Activated T-cell treated with anti-CD3 and anti-CD28 coated beads, Interleukin-2, amount 50 U/mL, for 48 hours (primary cell): ENCODE data around the gene CTIF.

ENCODE experiments used
- DNase-seq, 2 experiments: peaks; one replicate each; pipeline ENCODE4 v3.0.0-alpha.2; 2020

The CTIF gene

GRCh38 chr18:48577478-48578190 is 38.8 kb downstream of the CTIF start:
- DNase-seq: no peak

GRCh38 chr18:48578289-48578688 is 39.5 kb downstream of the CTIF start:
- no peak for DNase-seq

GRCh38 chr18:48580066-48580465 is 41.2 kb downstream of the CTIF start:
- no peak for DNase-seq

GRCh38 chr18:48580782-48581181 is 42.0 kb downstream of the CTIF start:
- DNase-seq: no peak

GRCh38 chr18:48581206-48581605 is 42.4 kb downstream of the CTIF start:
- DNase-seq: no peak

GRCh38 chr18:48581941-48582340 is 43.1 kb downstream of the CTIF start:
- no peak for DNase-seq

- DNase-seq: no peak
Measured at GRCh38 chr18:48582946-48583345, 44.1 kb downstream of the CTIF start.

- no peak for DNase-seq
Measured at GRCh38 chr18:48583573-48583972, 44.7 kb downstream of the CTIF start.

- DNase-seq: no peak
Measured at GRCh38 chr18:48589797-48590519, 51.1 kb downstream of the CTIF start.

- no peak for DNase-seq
Measured at GRCh38 chr18:48590678-48591077, 51.8 kb downstream of the CTIF start.

GRCh38 chr18:48592540-48593171 is 53.8 kb downstream of the CTIF start:
- no peak for DNase-seq

GRCh38 chr18:48594471-48595094 is 55.8 kb downstream of the CTIF start:
- DNase-seq: no peak

GRCh38 chr18:48595703-48596218 is 56.9 kb downstream of the CTIF start:
- no peak for DNase-seq

GRCh38 chr18:48597110-48597509 is 58.3 kb downstream of the CTIF start:
- no peak for DNase-seq

- DNase-seq: no peak
Measured at GRCh38 chr18:48597671-48598070, 58.8 kb downstream of the CTIF start.

- no peak for DNase-seq
Measured at GRCh38 chr18:48599391-48599790, 60.6 kb downstream of the CTIF start.

GRCh38 chr18:48600046-48600445 is 61.2 kb downstream of the CTIF start:
- DNase-seq: no peak

GRCh38 chr18:48600456-48601090 is 61.7 kb downstream of the CTIF start:
- DNase-seq: no peak

GRCh38 chr18:48601343-48601742 is 62.5 kb downstream of the CTIF start:
- DNase-seq: no peak

GRCh38 chr18:48602759-48603390 is 64.0 kb downstream of the CTIF start:
- DNase-seq: no peak

GRCh38 chr18:48605408-48605845 is 66.6 kb downstream of the CTIF start:
- DNase-seq: no peak
